HG03095 (cell line): ENCODE data around the gene ZFYVE16.
A peak's percentile ranks its signal among the peaks of the same experiment; 100 is the strongest.
"Not testable (repeated sequence)": the region's sequence is repeated elsewhere in the genome, so short reads cannot be mapped to it uniquely, and the experiment has no call there.

Experiments used
- ATAC-seq: cut with Tn5 transposase; IDR thresholded peaks from one replicate; pipeline ENCODE4 v1.9.1; 2021; ENCODE audit warnings: moderate library complexity; ENCODE audit not compliant: unreplicated experiment

ZFYVE16 gene

DNA sequence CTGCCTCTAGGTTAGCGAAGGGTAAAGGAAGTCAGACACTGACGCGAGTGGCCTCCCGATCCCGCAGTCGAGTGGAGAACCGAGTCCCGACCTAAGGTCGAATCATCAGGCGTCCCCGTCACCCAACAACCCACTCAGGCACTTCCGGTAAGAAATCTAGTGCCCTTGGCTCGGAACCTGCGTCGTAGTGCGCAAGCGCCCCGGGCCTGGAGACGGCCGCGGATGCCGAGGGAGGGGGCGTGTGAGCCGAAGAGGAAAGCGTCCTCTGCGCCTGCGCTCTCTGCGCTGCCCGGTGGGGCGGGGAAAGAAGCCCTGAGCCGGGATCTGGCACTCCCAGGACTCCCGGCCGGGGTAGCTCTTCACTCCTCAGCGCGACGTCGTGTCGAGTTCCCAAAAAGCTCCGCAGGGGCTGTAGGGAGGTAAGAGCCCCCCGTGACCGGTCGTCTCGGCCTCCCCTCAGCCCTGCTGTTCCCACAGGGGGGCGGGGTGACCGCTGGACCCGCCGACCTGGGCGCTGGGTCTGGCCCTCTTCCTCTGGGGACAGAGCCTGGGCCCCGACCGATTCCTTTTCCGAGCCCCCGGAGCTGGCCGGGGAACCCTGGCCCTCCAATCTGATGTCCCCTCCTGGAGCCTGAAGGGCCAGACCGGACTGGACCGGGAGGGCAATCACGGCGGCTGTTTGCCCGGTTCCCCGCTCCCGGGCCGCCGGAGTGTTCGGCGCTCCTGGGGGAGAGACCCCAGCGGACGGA, at the start of gene ZFYVE16:
ZFYVE16 (plus strand) TSS at position 330 of the 749 bp plus-strand sequence. CDS start 26,084 bp downstream, outside the sequence.
- ATAC-seq, result peak; percentile 91

DNA sequence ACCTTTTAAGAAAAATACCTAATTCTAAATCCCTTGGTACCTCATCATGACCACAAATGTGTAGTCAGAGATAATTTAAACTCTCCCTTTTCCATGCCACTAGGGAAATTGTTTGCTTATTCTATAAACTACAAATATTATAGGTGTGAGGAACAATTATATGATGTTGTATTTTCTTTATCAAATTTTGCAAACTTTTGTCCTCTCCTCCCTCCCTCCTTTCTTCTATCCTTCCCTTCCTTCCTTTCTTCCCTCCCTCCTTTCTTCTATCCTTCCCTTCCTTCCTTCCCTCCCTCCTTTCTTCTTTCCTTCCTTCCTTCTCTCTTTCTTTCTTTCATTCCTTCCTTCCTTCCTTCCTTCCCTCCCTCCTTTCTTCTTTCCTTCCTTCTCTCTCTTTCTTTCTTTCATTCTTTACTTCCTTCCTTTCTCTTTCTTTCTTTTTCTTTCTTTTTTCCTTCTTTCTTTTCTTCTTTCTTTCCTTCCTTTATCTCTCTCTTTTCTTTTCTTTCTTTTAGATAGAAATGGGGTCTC, 46.9 kb upstream of the ZFYVE16 start:
- no peak for ATAC-seq

DNA sequence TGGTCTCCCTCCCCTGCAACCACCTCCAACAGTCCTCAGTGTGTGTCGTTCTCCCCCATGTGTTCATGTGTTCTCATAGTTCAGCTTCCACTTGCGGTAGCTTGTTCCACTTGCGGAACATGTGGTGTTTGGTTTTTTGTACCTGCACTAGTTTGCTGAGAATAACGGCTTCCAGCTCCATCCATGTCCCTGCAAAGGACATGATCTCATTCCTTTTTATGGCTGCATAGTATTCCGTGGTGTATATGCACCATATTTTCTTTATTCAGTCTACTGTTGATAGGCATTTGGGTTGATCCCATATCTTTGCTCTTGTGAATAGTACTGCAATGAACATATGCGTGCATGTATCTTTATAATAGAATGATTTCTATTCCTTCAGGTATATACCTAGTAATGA, 43.0 kb upstream of the ZFYVE16 start:
- ATAC-seq, result no peak

DNA sequence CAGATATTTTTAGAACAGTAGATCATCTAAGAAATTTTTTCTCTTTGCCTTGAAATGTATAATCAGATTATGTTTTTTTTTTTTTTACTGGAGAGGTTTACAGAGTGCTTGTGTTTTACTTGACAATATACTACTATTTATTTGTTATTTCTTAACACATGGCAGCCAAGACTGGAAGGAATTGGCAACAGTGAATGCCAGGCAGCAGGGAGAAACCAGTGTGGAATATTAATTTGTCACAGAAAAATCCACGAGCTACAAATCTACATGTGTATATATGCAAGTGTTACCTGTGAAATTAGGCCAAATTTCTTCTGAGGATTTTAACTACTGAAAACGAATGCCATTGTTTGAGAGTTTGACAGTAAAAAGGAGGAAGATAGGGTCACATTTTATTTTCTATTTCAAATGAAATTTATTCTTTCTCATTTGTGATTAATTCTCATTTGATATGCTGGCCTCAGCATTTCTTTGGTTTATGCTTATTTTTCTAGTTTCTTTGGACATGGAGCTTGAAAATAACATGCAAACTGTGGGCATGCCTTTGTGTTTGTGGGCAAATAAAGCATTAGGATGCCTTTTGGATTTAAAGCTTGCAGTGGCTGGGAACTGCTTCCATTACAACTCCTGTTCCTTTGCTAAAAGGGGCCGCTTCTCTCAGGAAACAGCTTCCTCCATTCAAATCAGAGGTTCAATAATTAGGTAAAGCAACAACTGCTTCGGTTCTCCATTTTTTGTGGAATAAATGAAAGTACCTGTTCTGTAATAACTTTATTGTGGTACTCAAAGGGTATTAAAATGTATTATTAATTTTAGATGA, 39.0 kb upstream of the ZFYVE16 start:
- ATAC-seq, result no peak

DNA sequence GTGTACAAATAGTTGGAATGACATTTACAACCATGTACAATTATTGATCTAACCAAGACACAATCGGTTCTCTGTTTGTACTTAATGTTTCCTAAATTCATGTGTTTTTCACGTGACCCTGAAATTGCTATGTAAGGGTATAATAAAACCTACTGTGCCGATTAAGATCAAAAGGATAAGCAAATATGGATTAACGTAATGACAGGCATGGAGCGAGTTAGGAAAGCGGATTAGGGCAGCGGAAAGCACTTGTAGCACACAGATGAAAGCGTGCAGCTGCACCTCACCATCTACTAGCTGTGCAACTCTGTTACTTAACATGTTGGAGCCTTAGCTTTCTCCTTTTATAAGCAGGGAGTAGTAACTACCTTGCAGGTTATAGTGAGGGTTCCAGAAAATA, 38.3 kb upstream of the ZFYVE16 start:
- ATAC-seq, result no peak

DNA sequence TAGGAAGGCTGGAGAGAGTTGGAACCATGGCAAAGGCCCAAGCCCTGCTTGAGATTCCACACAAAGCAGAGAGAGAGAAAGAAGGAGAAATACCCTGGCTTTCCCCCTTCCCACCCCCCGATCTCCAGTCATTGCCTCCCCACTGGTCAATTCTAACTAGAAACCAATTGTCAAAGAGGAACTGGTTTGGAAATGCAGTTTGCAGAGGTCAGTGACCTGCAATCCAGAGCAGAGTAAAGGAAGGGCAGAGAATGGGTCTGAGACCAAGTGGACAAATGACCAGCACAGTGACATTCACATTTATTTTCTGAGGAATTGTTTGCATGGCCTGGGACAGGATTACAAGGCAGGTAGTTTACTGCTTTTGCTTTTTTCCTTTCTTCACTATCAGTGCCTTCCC, 37.5 kb upstream of the ZFYVE16 start:
- no peak for ATAC-seq

DNA sequence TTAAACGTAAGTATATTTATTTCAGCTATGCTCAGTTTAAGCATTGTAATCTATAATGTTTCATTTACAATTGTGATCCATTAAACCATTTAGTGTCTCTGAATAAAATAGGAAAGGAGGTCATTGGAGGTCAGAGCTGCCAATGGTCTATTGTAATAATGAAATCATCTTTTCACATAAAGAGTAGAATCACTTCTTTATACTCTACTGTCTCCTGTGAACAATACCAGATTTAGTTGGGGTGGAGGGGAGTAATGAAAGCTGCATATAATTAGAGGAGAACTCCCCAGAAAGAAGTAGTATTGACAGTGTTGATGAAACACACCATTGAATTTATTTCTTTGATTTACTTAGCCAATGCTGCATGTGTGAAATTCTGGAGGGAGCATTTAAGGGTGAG, 35.1 kb upstream of the ZFYVE16 start:
- no peak for ATAC-seq

DNA sequence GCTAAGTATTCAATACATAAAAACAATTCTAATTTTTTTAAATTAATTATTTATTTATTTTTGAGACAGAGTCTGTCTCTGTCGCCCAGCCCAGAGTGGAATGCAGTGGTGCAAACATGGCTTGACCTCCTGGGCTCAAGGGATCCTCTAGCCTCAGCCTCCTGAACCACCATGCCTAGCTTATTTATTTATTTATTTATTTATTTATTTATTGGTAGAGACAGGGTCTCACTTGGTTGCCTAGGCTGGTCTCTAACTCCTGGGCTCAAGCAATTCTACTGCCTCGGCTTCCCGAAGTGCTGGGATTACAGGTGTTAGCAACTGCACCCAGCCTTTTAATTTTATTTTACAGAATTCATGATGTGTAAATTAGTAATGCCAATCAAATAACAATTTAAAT, 33.7 kb upstream of the ZFYVE16 start:
- no peak for ATAC-seq

DNA sequence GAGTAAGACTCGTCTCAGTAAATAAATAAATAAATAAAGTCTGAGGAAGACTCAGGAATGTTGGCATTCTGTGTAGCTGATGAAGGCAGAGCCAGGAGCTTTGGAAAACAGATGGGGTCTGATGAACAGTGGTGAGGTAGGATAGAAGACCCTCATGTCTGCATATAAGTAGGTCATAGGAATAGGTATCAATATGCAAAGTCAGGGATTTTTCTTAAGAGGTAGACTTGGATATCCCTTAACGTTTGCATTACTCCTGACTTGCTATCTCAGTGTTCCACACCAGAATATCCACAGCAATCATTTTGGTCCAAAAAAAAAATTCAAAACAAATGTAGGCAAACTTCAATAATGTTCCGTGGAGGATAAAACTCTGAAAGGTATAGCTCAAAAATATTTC, 31.3 kb upstream of the ZFYVE16 start:
- ATAC-seq, result no peak

DNA sequence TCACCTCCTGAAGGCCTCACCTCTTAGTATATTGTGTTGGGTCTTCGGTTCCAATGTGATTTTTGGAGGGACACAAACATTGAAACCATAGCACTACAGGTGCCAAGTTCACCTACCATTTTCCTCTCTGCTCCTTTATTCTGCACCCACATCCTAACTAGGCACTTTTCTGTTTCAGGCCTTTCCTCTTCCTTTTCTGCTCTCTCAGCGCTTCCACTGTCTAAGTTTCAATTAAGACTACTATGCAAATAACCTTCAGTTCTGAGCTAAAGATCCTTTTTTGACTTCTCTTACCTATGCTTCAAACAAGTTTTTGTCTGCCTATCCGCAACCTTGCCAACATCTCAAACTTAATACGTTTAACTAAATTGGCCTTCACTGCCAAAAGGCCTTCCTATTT, 25.4 kb upstream of the ZFYVE16 start:
- ATAC-seq, result no peak

DNA sequence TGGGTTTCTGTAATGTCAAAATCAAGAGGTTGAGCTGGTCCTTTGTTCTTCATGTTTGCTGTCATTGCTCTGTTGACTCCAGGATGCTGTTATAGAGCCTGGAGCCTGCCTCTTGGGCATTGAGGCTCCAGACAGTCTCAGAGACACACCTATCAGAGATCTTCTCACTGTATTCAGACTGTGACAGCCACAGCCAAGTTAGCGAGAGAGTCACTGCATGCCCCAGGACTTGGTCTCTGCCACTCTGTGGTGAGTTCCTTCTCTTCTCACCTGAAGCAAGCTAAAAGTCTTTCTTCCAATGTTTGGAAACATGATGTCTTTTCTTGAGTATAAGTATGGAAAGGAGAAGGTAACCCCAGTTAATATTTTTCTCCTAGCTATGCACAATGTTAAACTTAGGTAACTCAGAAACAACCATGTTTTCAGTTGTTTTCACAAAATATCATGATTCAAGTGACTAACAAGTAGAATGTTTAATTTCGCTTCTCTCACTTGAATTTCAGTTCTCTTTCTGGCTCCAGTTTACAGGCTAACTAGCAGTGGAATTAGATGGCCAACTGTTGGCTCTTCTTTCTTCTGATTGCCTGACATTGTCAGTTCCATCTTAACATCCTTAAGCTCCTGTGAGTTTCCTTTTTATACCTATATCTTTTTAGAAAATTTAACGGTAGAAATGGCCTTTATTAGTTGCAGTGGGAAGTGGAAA, 20.6 kb upstream of the ZFYVE16 start:
- no peak for ATAC-seq

DNA sequence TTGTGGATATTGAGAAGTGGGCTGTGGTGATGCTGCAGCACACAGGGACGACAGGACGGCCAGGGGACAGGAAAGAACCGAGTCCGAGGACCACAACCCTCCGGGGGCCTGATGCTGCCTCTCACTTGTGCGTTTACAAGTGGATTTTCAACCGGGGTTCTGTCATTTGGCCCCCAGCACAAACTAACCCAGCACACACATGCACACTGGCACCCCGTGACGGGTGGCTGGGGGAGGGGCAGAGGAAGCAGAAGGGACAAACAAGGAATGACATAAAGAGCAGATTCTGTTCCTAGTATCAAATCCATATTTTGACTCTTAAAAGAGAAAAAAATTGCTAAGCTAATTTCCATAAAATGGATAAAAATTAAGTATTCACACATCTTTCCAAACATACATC, 18.3 kb upstream of the ZFYVE16 start:
- ATAC-seq, result no peak

DNA sequence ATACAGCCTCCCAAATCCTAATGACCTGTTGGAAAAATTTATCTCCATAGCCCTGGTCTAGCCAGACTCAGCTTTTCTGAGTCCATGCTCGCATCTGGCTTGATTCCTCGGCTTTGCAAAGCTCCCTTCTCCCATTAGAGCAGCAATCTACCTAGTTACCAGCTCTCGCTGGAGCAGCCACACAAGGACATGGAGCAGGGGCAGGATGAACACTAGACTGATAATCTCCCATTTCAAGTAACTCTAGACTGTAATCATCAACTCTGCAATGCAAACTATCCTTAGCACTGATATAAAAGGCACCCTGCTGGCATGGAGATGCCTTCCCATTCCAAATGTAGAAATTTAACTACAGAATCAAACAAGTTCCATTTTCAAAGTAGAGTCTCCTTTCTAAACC, 17.5 kb upstream of the ZFYVE16 start:
- not testable (repeated sequence) for ATAC-seq

DNA sequence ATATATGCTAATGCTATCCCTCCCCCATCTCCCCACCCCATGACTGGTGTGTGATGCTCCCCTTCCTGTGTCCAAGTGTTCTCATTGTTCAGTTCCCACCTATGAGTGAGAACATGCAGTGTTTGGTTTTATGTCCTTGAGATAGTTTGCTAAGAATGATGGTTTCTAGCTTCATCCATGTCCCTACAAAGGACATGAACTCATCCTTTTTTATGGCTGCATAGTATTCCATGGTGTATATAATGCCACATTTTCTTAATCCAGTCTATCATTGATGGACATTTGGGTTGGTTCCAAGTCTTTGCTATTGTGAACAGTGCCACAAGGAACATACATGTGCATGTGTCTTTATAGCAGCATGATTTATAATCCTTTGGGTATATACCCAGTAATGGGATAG, 16.6 kb upstream of the ZFYVE16 start:
- not testable (repeated sequence) for ATAC-seq

DNA sequence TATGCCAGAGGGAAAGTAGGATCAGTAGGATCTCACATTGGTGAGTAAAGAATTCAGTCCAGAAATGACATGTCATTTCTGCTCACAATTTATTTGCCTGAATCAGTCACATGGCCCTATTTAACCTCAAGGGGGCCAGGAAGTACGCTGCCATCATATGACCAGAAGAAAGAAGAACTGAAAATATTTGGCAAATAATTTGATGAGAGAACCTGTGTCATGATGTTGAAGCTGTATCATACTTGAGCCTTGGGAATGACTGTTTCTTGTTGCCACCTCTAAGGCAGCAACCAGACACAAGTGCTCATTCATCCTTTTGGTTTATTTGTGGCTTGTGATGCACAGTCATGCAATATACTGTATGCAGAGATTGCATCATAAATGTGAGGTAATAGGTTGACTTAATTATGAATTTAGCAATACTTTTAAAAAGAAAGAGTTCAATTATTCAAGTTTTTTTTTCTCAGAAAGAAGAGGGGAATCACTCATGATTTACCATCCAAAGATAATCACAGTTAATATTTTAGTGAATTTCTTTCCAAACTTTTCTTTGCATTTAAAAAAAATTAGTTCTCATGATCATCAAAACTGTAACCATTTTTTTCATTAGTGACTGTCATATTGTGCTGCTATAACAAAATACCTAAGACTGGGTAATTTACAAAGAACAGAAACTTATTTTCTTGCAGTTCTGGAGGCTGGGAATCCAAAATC, 8.2 kb upstream of the ZFYVE16 start:
- peak; percentile 73 for ATAC-seq

DNA sequence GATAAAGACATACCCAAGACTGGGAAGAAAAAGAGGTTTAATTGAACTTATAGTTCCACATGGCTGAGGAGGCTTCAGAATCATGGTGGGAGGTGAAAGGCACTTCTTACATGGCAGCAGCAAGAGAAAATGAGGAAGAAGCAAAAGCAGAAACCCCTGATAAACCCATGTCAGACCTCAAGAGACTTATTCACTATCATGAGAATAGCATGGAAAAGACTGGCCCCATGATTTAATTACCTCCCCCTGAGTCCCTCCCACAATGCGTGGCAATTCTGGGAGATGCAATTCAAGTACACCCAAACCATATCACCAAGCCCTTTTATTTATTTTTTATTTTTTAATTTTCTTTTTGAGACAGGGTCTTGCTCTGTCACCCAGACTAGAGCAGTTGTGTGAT, 7.5 kb upstream of the ZFYVE16 start:
- ATAC-seq, result not testable (repeated sequence)

DNA sequence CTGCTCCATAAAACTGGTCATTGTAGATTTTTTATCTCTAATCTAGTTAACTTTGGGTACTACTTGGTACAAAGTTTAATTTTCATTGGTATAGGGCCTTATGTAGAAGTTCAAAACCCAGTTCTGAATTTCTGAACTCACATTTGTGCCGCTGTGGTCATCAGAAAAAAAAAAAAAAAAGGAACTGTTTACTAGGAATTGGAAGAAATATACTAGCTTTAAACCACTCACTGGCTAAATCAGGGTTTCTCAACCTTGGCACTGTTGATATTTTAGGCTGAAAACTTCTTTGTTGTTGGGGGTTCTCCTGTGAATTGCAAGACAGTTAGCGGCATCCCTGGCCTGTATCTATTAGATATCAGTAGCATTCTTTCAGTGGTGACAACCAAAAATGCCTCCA, 4.1 kb upstream of the ZFYVE16 start:
- no peak for ATAC-seq

DNA sequence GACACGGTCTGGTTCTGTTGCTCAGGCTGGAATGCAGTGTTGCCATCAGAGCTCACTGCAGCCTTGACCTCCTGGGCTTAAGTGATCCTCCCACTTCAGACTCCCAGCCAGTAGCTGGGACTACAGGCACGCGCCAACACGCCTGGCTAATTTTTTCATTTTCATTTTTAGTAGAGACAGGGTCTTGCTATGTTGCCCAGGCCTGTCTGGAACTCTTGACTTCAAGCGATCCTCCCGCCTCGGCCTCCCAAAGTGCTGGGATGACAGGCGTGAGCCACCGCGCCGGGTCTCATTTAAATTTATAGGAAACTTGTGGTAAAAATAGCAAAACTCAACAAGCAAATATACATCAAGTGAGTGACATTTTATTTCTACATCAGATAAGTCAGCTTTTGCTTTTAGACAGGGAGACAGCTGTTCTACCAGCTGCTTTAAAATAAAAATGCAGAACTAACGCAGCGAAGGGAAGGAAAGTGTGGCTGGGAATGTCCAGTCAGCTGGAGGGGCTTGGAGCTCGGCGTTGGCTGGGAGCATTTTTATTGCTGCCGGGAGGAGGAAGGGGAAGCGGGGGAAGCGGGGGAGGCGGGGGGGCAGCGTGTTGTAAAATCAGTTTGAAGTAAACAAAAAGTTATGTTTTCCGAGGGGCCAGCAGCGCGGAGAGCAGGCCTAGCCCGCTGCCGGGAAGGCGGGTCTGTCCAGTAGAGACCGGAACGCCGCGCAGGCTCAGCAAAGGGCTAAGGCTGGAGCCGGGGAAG, 707 bp upstream of the ZFYVE16 start:
- ATAC-seq, result peak; percentile 31

DNA sequence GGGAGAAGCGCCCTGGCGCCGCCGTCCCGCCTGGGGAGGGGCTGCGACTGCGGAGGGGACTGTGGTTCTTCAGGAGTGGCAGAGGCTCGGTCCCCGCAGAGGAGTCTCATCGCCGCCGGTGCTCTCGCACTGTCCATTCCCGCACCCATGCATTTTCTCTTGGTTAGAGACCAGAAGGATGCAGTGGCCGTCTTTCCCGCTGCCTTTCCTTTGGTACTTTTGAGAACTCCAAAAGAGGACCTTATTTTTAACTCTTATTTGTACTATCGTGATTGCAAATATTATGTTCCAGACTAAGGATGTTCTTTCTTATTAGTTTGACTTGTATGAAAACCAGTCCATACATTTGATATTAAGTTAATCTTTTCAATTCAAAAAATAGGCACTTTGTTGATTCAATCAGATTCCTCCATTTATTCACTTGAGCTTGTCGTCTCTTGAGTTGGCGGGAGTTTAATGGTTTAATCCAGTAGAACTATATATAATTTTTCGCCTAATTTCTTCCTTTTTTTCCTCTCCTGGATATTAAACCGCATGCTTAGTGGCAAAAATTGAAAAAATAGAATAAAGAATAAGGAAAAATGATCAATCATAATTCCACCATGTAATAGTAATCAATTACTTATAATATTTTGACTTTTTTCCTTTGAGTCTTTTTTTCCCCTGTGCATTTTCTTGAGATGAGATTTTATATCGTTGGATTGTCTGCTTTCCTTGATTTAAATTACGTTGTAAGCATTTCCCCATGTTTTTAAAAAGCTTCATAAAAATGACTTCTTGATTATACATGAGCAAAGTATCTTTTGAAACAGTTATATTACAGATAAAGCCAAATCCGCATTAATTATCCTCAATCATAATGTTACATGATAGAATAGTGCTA, 861 bp downstream of the ZFYVE16 start:
- no peak for ATAC-seq
